Measurements from ENCODE around the gene PHYKPL. TPM values are rescaled to one million over a fixed set of nuclear protein-coding genes. Genes with fewer than 3 reads are reported as not detected.

PHYKPL gene
- total and polyA plus RNA-seq, 2 of the 4 experiments (the other 2 are of a cell fraction), result 10.0 to 24.5 TPM

DNA sequence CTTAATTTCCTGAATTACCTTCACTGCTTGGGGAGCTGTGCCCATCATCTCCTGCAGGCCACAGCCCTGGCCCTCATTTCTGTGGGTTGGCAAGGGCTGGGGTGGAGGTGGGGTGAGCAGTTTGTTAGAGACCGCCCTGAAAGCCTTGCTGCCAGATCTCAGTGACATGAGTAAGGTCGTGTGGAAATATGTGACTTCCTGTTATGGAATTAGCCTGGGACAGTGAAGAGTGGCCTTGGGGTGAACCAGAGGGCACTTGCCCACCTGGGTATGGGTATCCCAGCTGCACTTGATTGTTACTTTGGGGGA, 30.7 kb downstream of the PHYKPL start:
- ATAC-seq (ENCODE audit: low read depth) (no peak), DNase-seq (no peak)
- H2BK20ac ChIP-seq (ENCODE audit: low read depth, low read length), result no peak overlapping the region; the same call in 1 of the 2 replicates
- H4K8ac ChIP-seq (ENCODE audit: low read depth in 2 of 2, low read length in 2 of 2), result no peak overlapping the region
- H3K9me3 ChIP-seq (ENCODE audit: control insufficient read depth, insufficient read depth, low read length), result no peaks in the 10 kb centered on the region
- H3K36me3 ChIP-seq (ENCODE audit: control insufficient read depth, insufficient read depth, low read length), result peaks cover 10% of the 10 kb centered on the region
- 13% methylated on average over 1 of the region's 2 CpGs; no CpG with 5 or more reads in 1 of the 2 experiments for WGBS, 2 experiments (ENCODE audit: extremely low coverage in 2 of 2, insufficient read length in 1 of 2)
- H3K4me3 ChIP-seq (ENCODE audit: insufficient read depth, low read depth, low read length), result no peak overlapping the region
- H2AK5ac ChIP-seq (ENCODE audit: low read depth, low read length), result no peak overlapping the region
- TF ChIP-seq RFX5 (IDR thresholded peaks at IDR 0.05; ENCODE audit: low read depth, low read length) (no peak), MAFK (IDR thresholded peaks at IDR 0.05; ENCODE audit: low read depth, low read length) (no peak), POLR2A (IDR thresholded peaks at IDR 0.05; ENCODE audit: low read depth, low read length) (no peak), ELK1 (IDR thresholded peaks at IDR 0.05; ENCODE audit: borderline replicate concordance, low read depth, low read length) (no peak), MXI1 (IDR thresholded peaks at IDR 0.05; ENCODE audit: borderline replicate concordance, low read depth, low read length) (no peak), NFE2L2 (IDR thresholded peaks at IDR 0.05; ENCODE audit: low read depth, low read length) (no peak), CEBPB (IDR thresholded peaks at IDR 0.05; ENCODE audit: low read depth, low read length) (no peak), RCOR1 (IDR thresholded peaks at IDR 0.05; ENCODE audit: insufficient replicate concordance, low read length) (no peak), USF2 (IDR thresholded peaks at IDR 0.05; ENCODE audit: low read depth, low read length) (no peak)
- no peak overlapping the region for H2BK120ac ChIP-seq (ENCODE audit: low read depth, low read length)
- no peak overlapping the region for H3K14ac ChIP-seq (replicated peaks; ENCODE audit: low read depth, low read length)
- no peak overlapping the region for H3K9ac ChIP-seq (ENCODE audit: low read depth, low read length)
- in situ Hi-C loops (cut with MboI; ENCODE audit: low sequenced_read_pairs) (no loop called here), dilution Hi-C loops (cut with HindIII; ENCODE audit: low sequenced_read_pairs, unreplicated experiment) (no loop called here), intact Hi-C loops (cut with micrococcal nuclease) (no loop called here)
- no peak overlapping the region for H3K18ac ChIP-seq (ENCODE audit: low read depth, low read length)
- peaks cover 11% of the 10 kb centered on the region for H3K9me1 ChIP-seq (ENCODE audit: insufficient read depth, low read length)
- H3K23ac ChIP-seq (ENCODE audit: low read depth, low read length), result no peak overlapping the region
- H4K91ac ChIP-seq (ENCODE audit: insufficient read depth, low read depth, low read length), result no peak overlapping the region
- no peak overlapping the region for H2BK5ac ChIP-seq (ENCODE audit: low read depth, low read length, poor library complexity, severe bottlenecking)
- ChIA-PET CTCF (no interaction called here), POLR2A (ENCODE audit: unreplicated experiment) (no interaction called here)
- H2AK9ac ChIP-seq (replicated peaks; ENCODE audit: low read depth, low read length, poor library complexity), result peak overlapping the region; percentile 5
- H3K27ac ChIP-seq (ENCODE audit: insufficient read depth, low read length), result no peak overlapping the region
- H3K79me1 ChIP-seq (ENCODE audit: low read depth in 1 of 2, low read length in 2 of 2), result peaks cover 0 to 22% of the 10 kb centered on the region in 2 experiments; a peak in 2 of 4 replicates
- H3K4me2 ChIP-seq (ENCODE audit: low read depth, low read length), result no peak overlapping the region
- peaks cover 10% of the 10 kb centered on the region for H3K4me1 ChIP-seq (ENCODE audit: control insufficient read depth, insufficient read depth, low read length)
- H4K20me1 ChIP-seq (ENCODE audit: insufficient read depth, low read length), result peaks cover 17% of the 10 kb centered on the region
- no peak overlapping the region for H3K4ac ChIP-seq (ENCODE audit: low read depth, low read length)
- BruUV-seq (replicated peaks), result no TSS peak
- no peaks in the 10 kb centered on the region for H3K27me3 ChIP-seq (ENCODE audit: control insufficient read depth, insufficient read depth, low read length)
- H3K56ac ChIP-seq (ENCODE audit: extremely low read depth, insufficient read depth, low read length), result no peak overlapping the region
- no peak overlapping the region for H4K5ac ChIP-seq (ENCODE audit: low read depth, low read length)
- peak overlapping the region; percentile 67 for H2AFZ ChIP-seq (replicated peaks; ENCODE audit: low read length, poor library complexity)
- H2BK15ac ChIP-seq (ENCODE audit: low read depth, low read length), result no peak overlapping the region

Measured in IMR-90 (cell line).